Central memory CD8-positive, alpha-beta T cell (primary cell): Measurements from ENCODE around the gene ZCWPW1.
A peak's percentile ranks its signal among the peaks of the same experiment; 100 is the strongest.

ENCODE experiments used
- ATAC-seq: fragments of 150-1000 bp; cut with Tn5 transposase; replicated peaks from 2 replicates; pipeline ENCODE4 v1.10.0; 2022; ENCODE audit warnings: mild to moderate bottlenecking, moderate FRiP score, moderate number of reproducible peaks; ENCODE audit not compliant: poor library complexity, severe bottlenecking; ENCODE audit errors: extremely low read depth
- DNase-seq, 2 donors: peaks; one replicate each; pipeline ENCODE4 v3.0.0; 2021; ENCODE audit warnings: low spot score in 2 of 2
- H3K27ac Mint-ChIP-seq: one replicate; pipeline ENCODE4 v1.8.0; 2022; ENCODE audit warnings: low read depth, mild to moderate bottlenecking, moderate library complexity, mixed read lengths
- H3K27me3 Mint-ChIP-seq: one replicate; pipeline ENCODE4 v1.8.0; 2022; ENCODE audit warnings: mixed read lengths
- H3K36me3 Mint-ChIP-seq: one replicate; pipeline ENCODE4 v1.8.0; 2022; ENCODE audit warnings: mild to moderate bottlenecking, moderate library complexity, mixed read lengths; ENCODE audit not compliant: insufficient read depth
- H3K4me1 Mint-ChIP-seq: one replicate; pipeline ENCODE4 v1.8.0; 2022; ENCODE audit warnings: mixed read lengths
- H3K4me3 Mint-ChIP-seq: one replicate; pipeline ENCODE4 v1.8.0; 2022; ENCODE audit warnings: mild to moderate bottlenecking, moderate library complexity, mixed read lengths
- H3K9me3 Mint-ChIP-seq: one replicate; pipeline ENCODE4 v1.8.0; 2022; ENCODE audit warnings: mixed read lengths

ZCWPW1 gene

DNA sequence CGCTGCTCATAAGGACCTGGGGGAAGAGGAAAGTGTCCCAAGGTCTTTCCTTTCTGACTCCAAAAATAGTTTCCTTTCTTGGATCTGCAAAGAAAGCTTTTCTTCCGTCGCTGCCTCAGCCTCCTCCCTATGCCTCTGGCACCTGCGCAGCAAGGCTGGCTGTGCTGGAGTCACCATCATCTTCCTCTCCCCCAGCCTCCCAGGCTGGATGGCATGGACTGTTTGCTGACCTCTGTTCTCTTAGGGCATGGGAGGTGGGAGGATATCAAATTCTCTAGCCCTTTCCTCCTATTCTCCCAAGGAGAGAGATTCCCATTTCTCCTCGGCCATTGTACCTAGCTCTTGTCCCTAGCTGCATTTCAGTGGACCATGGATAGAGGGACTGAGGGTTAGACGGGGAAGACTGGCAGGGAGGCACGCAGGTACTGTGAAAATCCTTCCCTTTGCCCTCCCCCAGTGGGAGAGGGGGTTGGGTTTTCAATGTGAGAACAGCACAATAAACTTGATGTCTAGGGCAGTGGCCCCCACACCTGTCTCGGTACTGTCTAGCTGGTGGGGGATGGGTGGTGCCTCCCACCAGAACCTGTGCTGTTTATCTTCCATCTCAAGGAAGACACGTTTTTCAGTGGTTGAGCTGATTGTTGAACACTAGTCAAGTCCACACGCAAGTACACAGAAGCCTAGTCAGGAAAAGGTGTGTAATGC is 5.2 kb upstream of the ZCWPW1 start:
- no peak for DNase-seq
- H3K27me3 Mint-ChIP-seq: peaks cover 7% of the 10 kb centered on the region
- no peak for ATAC-seq
- no peaks in the 10 kb centered on the region for H3K9me3 Mint-ChIP-seq
- H3K27ac Mint-ChIP-seq: peak overlapping the region; percentile 41
- H3K4me3 Mint-ChIP-seq: peak overlapping the region; percentile 95
- H3K36me3 Mint-ChIP-seq: peaks cover 43% of the 10 kb centered on the region
- peaks cover 57% of the 10 kb centered on the region for H3K4me1 Mint-ChIP-seq

DNA sequence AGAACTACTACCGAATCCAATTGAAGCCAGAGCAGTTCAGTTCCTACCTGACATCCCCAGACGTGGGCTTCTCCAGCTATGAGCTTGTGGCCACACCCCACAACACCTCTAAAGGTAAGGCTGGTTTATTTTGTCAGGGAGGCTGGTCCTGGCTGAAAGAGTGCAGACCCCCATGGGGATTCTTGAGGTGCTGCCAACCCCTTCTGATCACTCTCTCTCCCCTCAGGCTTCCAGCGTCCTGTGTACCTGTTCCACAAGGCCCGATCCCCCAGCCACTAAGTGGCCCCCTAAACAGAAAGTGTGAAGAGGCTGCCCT is 4.7 kb upstream of the ZCWPW1 start:
- Mint-ChIP-seq H3K36me3 (peaks cover 48% of the 10 kb centered on the region), H3K9me3 (no peaks in the 10 kb centered on the region), H3K27ac (peak overlapping the region; percentile 41), H3K27me3 (peaks cover 7% of the 10 kb centered on the region), H3K4me3 (no peak overlapping the region), H3K4me1 (peaks cover 62% of the 10 kb centered on the region)
- ATAC-seq (no peak), DNase-seq (no peak)

- Mint-ChIP-seq H3K27me3 (peaks cover 7% of the 10 kb centered on the region), H3K27ac (peak overlapping the region; percentile 13), H3K4me3 (no peak overlapping the region), H3K9me3 (no peaks in the 10 kb centered on the region), H3K36me3 (peaks cover 50% of the 10 kb centered on the region), H3K4me1 (peaks cover 62% of the 10 kb centered on the region)
- ATAC-seq (no peak), DNase-seq (no peak)
Observed at GRCh38 chr7:100432621-100433275, 4.2 kb upstream of the ZCWPW1 start.

DNA sequence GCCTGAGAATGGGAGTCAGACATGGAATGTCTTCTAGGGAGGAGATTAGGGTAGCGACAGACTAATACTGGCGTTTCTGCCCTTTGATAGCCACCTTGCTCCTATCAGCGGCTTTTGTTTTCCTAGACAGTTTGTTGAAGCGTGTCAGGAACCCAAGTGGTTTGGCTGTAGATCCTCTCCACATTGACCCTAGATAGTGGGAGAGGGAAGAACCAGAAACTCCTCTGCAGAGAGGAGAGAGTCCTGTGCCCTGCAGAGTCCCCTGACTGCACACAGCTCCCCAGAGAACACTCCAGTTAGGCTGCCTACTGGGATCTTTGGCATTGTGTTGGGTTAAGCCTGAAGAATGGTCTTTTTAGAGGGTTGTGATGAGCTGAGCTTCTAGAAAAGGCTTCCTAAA is 3.5 kb upstream of the ZCWPW1 start:
- Mint-ChIP-seq H3K27ac (peak overlapping the region; percentile 13), H3K36me3 (peaks cover 50% of the 10 kb centered on the region), H3K27me3 (peaks cover 7% of the 10 kb centered on the region), H3K4me1 (peaks cover 62% of the 10 kb centered on the region), H3K4me3 (peak overlapping the region; percentile 85), H3K9me3 (no peaks in the 10 kb centered on the region)
- no peak for DNase-seq
- no peak for ATAC-seq

- Mint-ChIP-seq H3K36me3 (peaks cover 48% of the 10 kb centered on the region), H3K4me3 (peak overlapping the region; percentile 85), H3K9me3 (no peaks in the 10 kb centered on the region), H3K4me1 (peaks cover 59% of the 10 kb centered on the region), H3K27me3 (peaks cover 7% of the 10 kb centered on the region), H3K27ac (peak overlapping the region; percentile 100)
- DNase-seq (no peak), ATAC-seq (no peak)
Observed at GRCh38 chr7:100431286-100431735, 2.8 kb upstream of the ZCWPW1 start.

GRCh38 chr7:100430493-100431285 is 2.2 kb upstream of the ZCWPW1 start:
- peak in 1 of 2 donors; percentile 31 for DNase-seq
- H3K36me3 Mint-ChIP-seq: peaks cover 46% of the 10 kb centered on the region

DNA sequence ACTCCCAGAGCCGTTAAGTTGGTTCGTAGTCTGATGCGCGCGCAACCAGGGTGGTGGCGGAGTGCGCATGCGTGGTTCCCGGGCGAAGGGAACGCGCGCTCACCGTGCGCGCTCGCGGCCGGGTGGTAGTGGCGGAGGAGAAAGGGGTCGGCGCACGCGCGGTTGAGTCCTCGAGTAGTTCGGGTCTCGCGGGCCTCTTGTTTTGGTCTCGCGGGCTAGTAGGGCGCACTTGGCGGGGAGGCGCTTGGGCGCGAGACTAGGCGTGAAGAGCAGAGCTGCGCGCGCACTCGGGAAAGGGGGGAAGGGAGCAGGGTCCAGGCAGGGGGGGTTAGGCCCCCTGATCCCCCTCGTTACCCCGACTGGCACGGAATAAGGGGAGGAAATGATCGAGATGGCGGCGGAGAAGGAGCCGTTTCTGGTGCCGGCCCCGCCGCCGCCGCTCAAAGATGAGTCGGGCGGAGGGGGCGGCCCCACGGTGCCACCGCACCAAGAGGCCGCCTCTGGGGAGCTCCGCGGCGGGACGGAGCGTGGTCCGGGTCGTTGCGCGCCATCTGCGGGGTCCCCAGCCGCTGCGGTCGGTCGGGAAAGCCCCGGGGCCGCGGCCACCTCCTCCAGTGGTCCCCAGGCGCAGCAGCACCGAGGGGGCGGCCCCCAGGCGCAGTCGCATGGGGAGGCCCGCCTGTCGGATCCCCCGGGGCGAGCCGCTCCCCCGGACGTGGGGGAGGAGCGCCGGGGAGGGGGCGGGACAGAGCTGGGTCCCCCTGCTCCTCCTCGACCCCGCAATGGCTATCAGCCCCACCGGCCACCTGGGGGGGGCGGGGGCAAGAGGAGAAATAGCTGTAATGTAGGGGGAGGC is 1.4 kb upstream of the ZCWPW1 start, which contains the start of gene MEPCE:
Gene MEPCE (plus strand): TSS at position 195 of the 856 bp plus-strand sequence. CDS start 188 bp downstream, at position 383.
- peak; percentile 45 for ATAC-seq
- peaks cover 51% of the 10 kb centered on the region for H3K4me1 Mint-ChIP-seq
- H3K36me3 Mint-ChIP-seq: peaks cover 43% of the 10 kb centered on the region

More at GRCh38 chr7:100430493-100431285, 2.2 kb upstream of the ZCWPW1 start:
- Mint-ChIP-seq H3K4me1 (peaks cover 57% of the 10 kb centered on the region), H3K4me3 (peak overlapping the region; percentile 85), H3K9me3 (no peaks in the 10 kb centered on the region), H3K27ac (peak overlapping the region; percentile 100), H3K27me3 (peaks cover 7% of the 10 kb centered on the region)
- no peak for ATAC-seq

DNA sequence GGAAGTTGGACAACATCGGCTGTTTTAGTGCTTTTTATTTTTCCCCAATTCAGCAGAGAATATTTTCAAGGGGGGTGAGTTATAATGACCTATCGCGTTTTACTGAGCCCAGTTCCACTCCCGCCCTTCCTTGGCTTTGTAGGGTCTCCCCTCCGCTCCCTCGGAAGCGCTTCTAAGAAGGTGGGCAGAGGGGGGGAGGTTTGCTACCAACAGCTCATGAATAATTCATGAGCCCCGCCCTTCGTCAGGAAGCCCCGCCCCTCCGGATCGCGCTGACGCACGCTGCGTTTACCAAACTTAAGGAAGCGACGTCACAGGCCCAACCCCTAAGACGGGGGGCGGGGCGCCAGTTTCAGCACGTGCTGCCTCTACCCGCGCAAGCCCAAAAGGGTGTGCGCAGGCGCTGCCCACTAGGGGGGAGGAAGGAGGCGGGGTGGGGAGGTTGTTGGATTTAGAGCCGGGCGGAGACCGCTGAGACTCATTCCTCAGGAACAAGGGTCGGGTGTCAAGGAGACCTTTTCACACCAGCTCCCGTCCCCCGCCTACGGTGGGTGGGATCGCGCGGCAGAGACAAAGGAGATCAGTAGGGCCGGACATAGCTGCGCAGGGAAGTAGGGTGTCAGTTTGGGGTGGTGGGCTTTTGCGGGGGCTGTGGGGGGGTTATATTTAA is 599 bp upstream of the ZCWPW1 start:
- Mint-ChIP-seq H3K4me3 (peak overlapping the region; percentile 85), H3K27ac (peak overlapping the region; percentile 100), H3K4me1 (peaks cover 46% of the 10 kb centered on the region), H3K36me3 (peaks cover 40% of the 10 kb centered on the region), H3K27me3 (peaks cover 7% of the 10 kb centered on the region), H3K9me3 (no peaks in the 10 kb centered on the region)
- DNase-seq (peak; percentile 100), ATAC-seq (peak; percentile 55)

More for the DNA sequence above, 1.4 kb upstream of the ZCWPW1 start, which contains the start of gene MEPCE:
- Mint-ChIP-seq H3K27ac (peak within 1 kb of the TSS; percentile 100), H3K4me3 (peak within 1 kb of the TSS; percentile 85), H3K9me3 (no peaks in the 10 kb centered on the region), H3K27me3 (peaks cover 7% of the 10 kb centered on the region)
- peak; percentile 94 to 97 for DNase-seq

DNA sequence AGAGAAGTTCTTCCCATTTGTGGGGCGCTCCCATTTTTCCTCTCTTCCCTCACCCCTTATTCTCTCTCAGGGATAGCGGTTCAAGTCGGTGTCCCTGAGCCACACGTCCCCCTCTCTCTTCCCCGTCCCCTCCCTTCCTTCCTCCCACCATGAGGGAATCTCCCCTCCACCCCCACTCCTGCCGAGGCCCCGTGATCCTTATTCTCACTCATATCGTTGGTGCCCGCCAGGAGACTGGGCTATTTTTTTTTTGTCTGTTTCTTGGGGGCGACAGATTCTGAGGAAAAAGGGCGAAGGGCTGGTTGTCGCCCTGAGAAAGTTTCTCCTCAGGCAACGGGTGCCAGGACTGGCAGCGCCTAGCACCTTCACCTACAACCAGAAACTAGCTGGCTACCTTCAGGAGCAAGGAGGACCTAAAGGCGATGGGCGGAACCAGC is 723 bp downstream of the ZCWPW1 start:
- peak overlapping the region; percentile 100 for H3K27ac Mint-ChIP-seq
- H3K27me3 Mint-ChIP-seq: peaks cover 7% of the 10 kb centered on the region
- H3K4me3 Mint-ChIP-seq: peak overlapping the region; percentile 85
- peaks cover 31% of the 10 kb centered on the region for H3K36me3 Mint-ChIP-seq
- no peak for DNase-seq
- no peak for ATAC-seq
- no peaks in the 10 kb centered on the region for H3K9me3 Mint-ChIP-seq
- peaks cover 38% of the 10 kb centered on the region for H3K4me1 Mint-ChIP-seq

- H3K27me3 Mint-ChIP-seq: peaks cover 7% of the 10 kb centered on the region
- peaks cover 25% of the 10 kb centered on the region for H3K4me1 Mint-ChIP-seq
- ATAC-seq (no peak), DNase-seq (no peak)
- H3K36me3 Mint-ChIP-seq: peaks cover 28% of the 10 kb centered on the region
- H3K9me3 Mint-ChIP-seq: no peaks in the 10 kb centered on the region
- H3K27ac Mint-ChIP-seq: no peak overlapping the region
- H3K4me3 Mint-ChIP-seq: no peak overlapping the region
Observed at GRCh38 chr7:100426516-100426915, 2.0 kb downstream of the ZCWPW1 start.

GRCh38 chr7:100425347-100425746 is 3.2 kb downstream of the ZCWPW1 start:
- ATAC-seq: no peak
- no peak overlapping the region for H3K4me3 Mint-ChIP-seq
- H3K4me1 Mint-ChIP-seq: peaks cover 18% of the 10 kb centered on the region
- DNase-seq: no peak
- H3K36me3 Mint-ChIP-seq: peaks cover 22% of the 10 kb centered on the region
- no peaks in the 10 kb centered on the region for H3K9me3 Mint-ChIP-seq
- H3K27me3 Mint-ChIP-seq: peaks cover 7% of the 10 kb centered on the region
- H3K27ac Mint-ChIP-seq: no peak overlapping the region
